ENCODE data around the gene HTR4.

The HTR4 gene

GRCh38 chr5:148690945-148691344 is 36.6 kb upstream of the HTR4 start:
- H3K9me2 ChIP-seq (replicated peaks; ENCODE audit: insufficient read depth, low read length) = no peaks in the 10 kb centered on the region
- TF ChIP-seq EZH2 (optimal IDR thresholded peaks at IDR 0.05; ENCODE audit: low read depth, low read length) (no peak), EZH2phosphoT487 (IDR thresholded peaks at IDR 0.05; ENCODE audit: low read length) (no peak), CTCF (IDR thresholded peaks at IDR 0.05; ENCODE audit: low read length) (no peak)
- no peak overlapping the region for H3K4me2 ChIP-seq (ENCODE audit: low read depth, low read length)
- H3K36me3 ChIP-seq (replicated peaks; ENCODE audit: insufficient read depth, low read length) = no peaks in the 10 kb centered on the region
- no peaks in the 10 kb centered on the region for H3F3A ChIP-seq (ENCODE audit: insufficient read depth, low read length)
- no peak overlapping the region for H2AFZ ChIP-seq (ENCODE audit: low read length)
- H3K4me1 ChIP-seq (ENCODE audit: low read length) = no peaks in the 10 kb centered on the region
- H3K9me3 ChIP-seq (replicated peaks; ENCODE audit: insufficient read depth, low read length) = no peaks in the 10 kb centered on the region
- no peak overlapping the region for H3K9ac ChIP-seq (ENCODE audit: low read length)
- H4K20me1 ChIP-seq (ENCODE audit: insufficient read depth, low read length) = no peaks in the 10 kb centered on the region
- H3K79me2 ChIP-seq (ENCODE audit: low read length) = no peaks in the 10 kb centered on the region
- no peak overlapping the region for H3K4me3 ChIP-seq (ENCODE audit: low read length)
- DNase-seq = no peak
- no peaks in the 10 kb centered on the region for H3K27me3 ChIP-seq (replicated peaks; ENCODE audit: insufficient read depth, low read length)
- H3K27ac ChIP-seq (ENCODE audit: low read length) = no peak overlapping the region

- no peaks in the 10 kb centered on the region for H3K27me3 ChIP-seq (replicated peaks; ENCODE audit: insufficient read depth, low read length)
- H3K27ac ChIP-seq (ENCODE audit: low read length) = no peak overlapping the region
- H3K4me3 ChIP-seq (ENCODE audit: low read length) = no peak overlapping the region
- no peak overlapping the region for H2AFZ ChIP-seq (ENCODE audit: low read length)
- no peak for TF ChIP-seq EZH2phosphoT487 (IDR thresholded peaks at IDR 0.05; ENCODE audit: low read length)
- TF ChIP-seq EZH2 (optimal IDR thresholded peaks at IDR 0.05; ENCODE audit: low read depth, low read length) = no peak
- no peaks in the 10 kb centered on the region for H3F3A ChIP-seq (ENCODE audit: insufficient read depth, low read length)
- H3K4me2 ChIP-seq (ENCODE audit: low read depth, low read length) = no peak overlapping the region
- no peaks in the 10 kb centered on the region for H4K20me1 ChIP-seq (ENCODE audit: insufficient read depth, low read length)
- H3K36me3 ChIP-seq (replicated peaks; ENCODE audit: insufficient read depth, low read length) = no peaks in the 10 kb centered on the region
- no peaks in the 10 kb centered on the region for H3K9me3 ChIP-seq (replicated peaks; ENCODE audit: insufficient read depth, low read length)
- H3K4me1 ChIP-seq (ENCODE audit: low read length) = no peaks in the 10 kb centered on the region
- H3K9me2 ChIP-seq (replicated peaks; ENCODE audit: insufficient read depth, low read length) = no peaks in the 10 kb centered on the region
- H3K9ac ChIP-seq (ENCODE audit: low read length) = no peak overlapping the region
- DNase-seq = no peak
- H3K79me2 ChIP-seq (ENCODE audit: low read length) = no peaks in the 10 kb centered on the region
These were observed 34.5 kb upstream of the HTR4 start for GRCh38 chr5:148688787-148689186.

- no peak overlapping the region for H3K9ac ChIP-seq (ENCODE audit: low read length)
- no peaks in the 10 kb centered on the region for H3K4me1 ChIP-seq (ENCODE audit: low read length)
- H3K36me3 ChIP-seq (replicated peaks; ENCODE audit: insufficient read depth, low read length) = no peaks in the 10 kb centered on the region
- H3K27ac ChIP-seq (ENCODE audit: low read length) = no peak overlapping the region
- H3F3A ChIP-seq (ENCODE audit: insufficient read depth, low read length) = no peaks in the 10 kb centered on the region
- DNase-seq = no peak
- no peaks in the 10 kb centered on the region for H3K79me2 ChIP-seq (ENCODE audit: low read length)
- no peaks in the 10 kb centered on the region for H3K9me3 ChIP-seq (replicated peaks; ENCODE audit: insufficient read depth, low read length)
- no peak overlapping the region for H3K4me3 ChIP-seq (ENCODE audit: low read length)
- no peaks in the 10 kb centered on the region for H3K27me3 ChIP-seq (replicated peaks; ENCODE audit: insufficient read depth, low read length)
- H4K20me1 ChIP-seq (ENCODE audit: insufficient read depth, low read length) = no peaks in the 10 kb centered on the region
- no peak overlapping the region for H2AFZ ChIP-seq (ENCODE audit: low read length)
- no peak overlapping the region for H3K4me2 ChIP-seq (ENCODE audit: low read depth, low read length)
- TF ChIP-seq CTCF (IDR thresholded peaks at IDR 0.05; ENCODE audit: low read length) = no peak
- no peak for TF ChIP-seq EZH2 (optimal IDR thresholded peaks at IDR 0.05; ENCODE audit: low read depth, low read length)
- TF ChIP-seq EZH2phosphoT487 (IDR thresholded peaks at IDR 0.05; ENCODE audit: low read length) = no peak
- no peaks in the 10 kb centered on the region for H3K9me2 ChIP-seq (replicated peaks; ENCODE audit: insufficient read depth, low read length)
These were observed 33.5 kb upstream of the HTR4 start for GRCh38 chr5:148687871-148688270.

- Histone ChIP-seq H3K4me3 (ENCODE audit: low read length) (no peak overlapping the region), H3K4me2 (ENCODE audit: low read depth, low read length) (no peak overlapping the region), H3K9ac (ENCODE audit: low read length) (no peak overlapping the region), H3K4me1 (ENCODE audit: low read length) (no peaks in the 10 kb centered on the region), H3K9me2 (replicated peaks; ENCODE audit: insufficient read depth, low read length) (no peaks in the 10 kb centered on the region), H3K36me3 (replicated peaks; ENCODE audit: insufficient read depth, low read length) (no peaks in the 10 kb centered on the region), H3K9me3 (replicated peaks; ENCODE audit: insufficient read depth, low read length) (no peaks in the 10 kb centered on the region), H2AFZ (ENCODE audit: low read length) (no peak overlapping the region), H3K27me3 (replicated peaks; ENCODE audit: insufficient read depth, low read length) (no peaks in the 10 kb centered on the region), H4K20me1 (ENCODE audit: insufficient read depth, low read length) (no peaks in the 10 kb centered on the region), H3F3A (ENCODE audit: insufficient read depth, low read length) (no peaks in the 10 kb centered on the region), H3K79me2 (ENCODE audit: low read length) (no peaks in the 10 kb centered on the region), H3K27ac (ENCODE audit: low read length) (no peak overlapping the region)
- DNase-seq = peak; percentile 39
- peak; percentile 50 for TF ChIP-seq CTCF (IDR thresholded peaks at IDR 0.05; ENCODE audit: low read length)
- TF ChIP-seq EZH2 (optimal IDR thresholded peaks at IDR 0.05; ENCODE audit: low read depth, low read length) = no peak
- no peak for TF ChIP-seq EZH2phosphoT487 (IDR thresholded peaks at IDR 0.05; ENCODE audit: low read length)
These were observed 33.1 kb upstream of the HTR4 start for GRCh38 chr5:148687427-148687826.
